ENCODE measurements around the gene IFNGR1. TPM values are rescaled to one million over a fixed set of nuclear protein-coding genes. Genes with fewer than 3 reads are reported as not detected.
A peak's percentile ranks its signal among the peaks of the same experiment; 100 is the strongest.

IFNGR1 gene
- total RNA-seq, 1 donor: 45.3 TPM

DNA sequence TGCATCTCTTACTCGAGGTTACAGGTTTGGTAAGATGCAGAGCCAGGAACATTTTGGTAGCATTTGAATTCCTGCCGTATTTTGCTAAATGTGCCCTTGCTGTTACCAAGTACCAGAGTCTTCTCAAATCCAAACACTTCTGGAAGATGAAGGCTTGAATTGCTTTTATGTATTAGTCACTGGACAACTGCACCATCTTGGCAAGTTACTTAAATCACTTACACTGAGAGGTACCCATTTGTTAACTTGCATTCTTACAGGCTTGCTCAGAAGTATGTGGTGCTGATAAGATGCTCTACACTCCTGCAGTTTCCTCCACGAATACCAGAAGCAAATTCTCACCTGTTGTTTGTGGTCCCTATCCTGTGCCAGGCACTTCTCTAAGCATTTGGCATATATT lies 58.4 kb downstream of the IFNGR1 start:
- no peak overlapping the region for H3K4me3 ChIP-seq (ENCODE audit: low read depth, low read length)
- TF ChIP-seq, protein P1, sequence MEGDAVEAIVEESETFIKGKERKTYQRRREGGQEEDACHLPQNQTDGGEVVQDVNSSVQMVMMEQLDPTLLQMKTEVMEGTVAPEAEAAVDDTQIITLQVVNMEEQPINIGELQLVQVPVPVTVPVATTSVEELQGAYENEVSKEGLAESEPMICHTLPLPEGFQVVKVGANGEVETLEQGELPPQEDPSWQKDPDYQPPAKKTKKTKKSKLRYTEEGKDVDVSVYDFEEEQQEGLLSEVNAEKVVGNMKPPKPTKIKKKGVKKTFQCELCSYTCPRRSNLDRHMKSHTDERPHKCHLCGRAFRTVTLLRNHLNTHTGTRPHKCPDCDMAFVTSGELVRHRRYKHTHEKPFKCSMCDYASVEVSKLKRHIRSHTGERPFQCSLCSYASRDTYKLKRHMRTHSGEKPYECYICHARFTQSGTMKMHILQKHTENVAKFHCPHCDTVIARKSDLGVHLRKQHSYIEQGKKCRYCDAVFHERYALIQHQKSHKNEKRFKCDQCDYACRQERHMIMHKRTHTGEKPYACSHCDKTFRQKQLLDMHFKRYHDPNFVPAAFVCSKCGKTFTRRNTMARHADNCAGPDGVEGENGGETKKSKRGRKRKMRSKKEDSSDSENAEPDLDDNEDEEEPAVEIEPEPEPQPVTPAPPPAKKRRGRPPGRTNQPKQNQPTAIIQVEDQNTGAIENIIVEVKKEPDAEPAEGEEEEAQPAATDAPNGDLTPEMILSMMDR (IDR thresholded peaks at IDR 0.05; ENCODE audit: insufficient read depth, low read length): no peak
- peak; percentile 65 for DNase-seq (ENCODE audit: low read depth)

DNA sequence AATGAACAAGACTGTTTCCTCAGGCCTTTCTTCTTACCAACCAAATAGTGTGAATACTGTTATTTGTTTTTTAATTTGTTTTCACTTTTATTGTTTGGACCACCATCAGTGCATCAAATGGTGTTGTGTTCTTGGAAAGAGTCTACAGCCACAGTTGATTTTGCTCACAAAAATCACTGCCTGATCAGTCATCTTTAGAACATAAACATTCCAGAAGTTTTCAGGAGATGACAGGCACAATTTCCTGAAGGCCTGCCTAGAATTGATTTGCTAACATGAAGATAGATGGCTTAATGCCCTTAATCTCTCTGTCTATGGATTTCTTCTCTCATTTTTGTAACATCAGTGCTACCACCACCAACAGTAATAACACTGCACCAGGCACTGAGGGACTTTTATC lies 59.3 kb downstream of the IFNGR1 start:
- H3K4me3 ChIP-seq (ENCODE audit: low read depth, low read length): no peak overlapping the region
- DNase-seq (ENCODE audit: low read depth): no peak
- TF ChIP-seq, protein P1 (IDR thresholded peaks at IDR 0.05; ENCODE audit: insufficient read depth, low read length): no peak

DNA sequence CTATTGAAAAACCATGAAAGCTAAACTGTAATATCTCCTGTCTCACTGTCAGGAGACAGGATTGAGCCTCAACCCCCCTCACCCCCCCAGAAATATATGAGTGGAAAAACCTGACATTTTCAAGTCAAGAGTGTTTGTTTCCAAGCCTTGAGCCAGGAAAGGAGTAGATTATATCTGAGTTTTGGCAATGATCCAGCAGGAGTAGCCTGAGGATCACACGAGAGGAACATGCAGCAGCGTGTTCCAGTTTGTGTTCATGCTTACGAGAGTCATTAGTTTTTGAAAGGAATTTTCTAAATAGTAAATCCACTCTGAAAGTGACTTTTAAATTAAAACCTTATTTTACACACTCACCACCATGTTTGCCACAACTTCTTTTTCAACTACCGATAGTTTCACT lies 61.6 kb downstream of the IFNGR1 start:
- no peak for DNase-seq (ENCODE audit: low read depth)
- TF ChIP-seq, protein P1 (IDR thresholded peaks at IDR 0.05; ENCODE audit: insufficient read depth, low read length): no peak
- no peak overlapping the region for H3K4me3 ChIP-seq (ENCODE audit: low read depth, low read length)

DNA sequence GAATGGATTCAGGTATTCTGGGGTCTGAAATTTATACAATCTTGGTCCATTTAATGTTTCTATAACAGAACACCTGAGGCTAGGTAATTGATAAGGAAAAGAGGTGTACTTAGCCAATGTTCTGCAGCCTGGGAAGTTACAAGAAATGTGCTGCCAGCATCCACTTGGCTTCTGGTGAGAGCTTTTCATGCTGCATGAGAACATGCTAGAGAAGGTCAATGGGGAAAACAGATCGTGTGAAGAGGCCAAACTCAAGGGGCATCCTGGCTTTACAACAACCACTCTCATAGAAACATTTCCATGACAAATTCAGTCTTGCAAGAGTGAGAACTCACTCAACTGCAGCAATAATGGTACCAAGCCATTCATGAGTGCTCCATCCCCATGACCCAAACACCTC lies 62.5 kb downstream of the IFNGR1 start:
- TF ChIP-seq, protein P1 (IDR thresholded peaks at IDR 0.05; ENCODE audit: insufficient read depth, low read length): no peak
- H3K4me3 ChIP-seq (ENCODE audit: low read depth, low read length): no peak overlapping the region
- DNase-seq (ENCODE audit: low read depth): no peak

DNA sequence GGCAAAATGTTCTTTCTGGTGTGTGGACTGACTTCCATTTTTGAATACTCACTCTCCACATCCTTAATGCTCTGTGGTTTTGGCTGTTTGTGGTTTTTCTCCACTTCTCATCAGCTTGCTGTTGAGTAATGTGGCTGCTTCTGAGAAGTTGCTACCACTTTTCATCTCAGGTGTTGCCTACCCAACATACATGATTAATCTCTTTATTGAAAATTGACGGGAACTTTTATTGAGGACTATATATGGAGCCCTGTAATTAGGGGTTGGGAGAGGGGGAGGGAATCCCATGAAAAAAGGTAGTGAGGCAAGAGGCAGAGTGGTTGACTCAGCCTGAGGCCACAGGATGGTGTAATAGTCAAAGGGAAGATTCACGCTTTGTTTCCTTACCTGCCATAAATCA lies 63.4 kb downstream of the IFNGR1 start:
- TF ChIP-seq, protein P1 (IDR thresholded peaks at IDR 0.05; ENCODE audit: insufficient read depth, low read length): no peak
- DNase-seq (ENCODE audit: low read depth): no peak

DNA sequence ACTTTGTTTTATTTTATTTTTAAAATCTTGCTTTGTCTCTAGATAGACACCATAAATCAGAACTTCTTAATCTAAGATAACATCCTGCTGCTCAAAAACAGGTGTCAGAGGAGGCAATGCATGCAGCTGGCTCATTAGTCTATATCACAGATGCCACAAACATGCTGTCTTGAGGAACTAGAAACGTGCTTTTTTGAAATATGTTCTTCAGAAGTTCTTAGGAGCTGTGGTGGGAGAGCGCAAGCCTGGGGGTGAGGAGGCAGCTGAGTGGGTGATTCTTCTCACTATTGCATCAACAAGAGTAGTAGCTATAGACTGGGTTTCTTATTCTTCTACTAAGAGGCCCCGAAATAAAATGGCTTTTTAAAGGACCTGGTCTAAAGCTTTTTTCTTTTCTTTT lies 69.1 kb downstream of the IFNGR1 start:
- no peak overlapping the region for H3K4me3 ChIP-seq (ENCODE audit: low read depth, low read length)
- TF ChIP-seq, protein P1 (IDR thresholded peaks at IDR 0.05; ENCODE audit: insufficient read depth, low read length): no peak
- no peak for DNase-seq (ENCODE audit: low read depth)

More for the DNA sequence above, 63.4 kb downstream of the IFNGR1 start:
- no peak overlapping the region for H3K4me3 ChIP-seq (ENCODE audit: low read depth, low read length)

DNA sequence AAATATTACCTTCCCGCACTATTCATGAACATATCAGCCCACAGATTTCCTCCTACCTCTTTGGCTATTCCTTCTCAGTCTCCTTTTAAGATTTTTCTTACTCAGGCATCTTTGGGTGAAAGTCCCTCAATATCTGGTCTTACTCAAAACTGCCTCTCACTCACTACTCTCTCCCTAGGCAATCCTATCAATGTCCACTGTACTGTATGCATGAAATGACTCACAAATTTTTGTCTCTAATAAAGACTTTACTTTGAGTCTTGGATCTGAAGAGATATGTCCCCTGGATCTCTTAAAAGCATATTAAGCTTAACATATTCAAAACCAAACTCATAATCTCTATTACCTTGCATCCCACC lies 70.2 kb downstream of the IFNGR1 start:
- TF ChIP-seq, protein P1 (IDR thresholded peaks at IDR 0.05; ENCODE audit: insufficient read depth, low read length): no peak
- no peak for DNase-seq (ENCODE audit: low read depth)
- H3K4me3 ChIP-seq (ENCODE audit: low read depth, low read length): no peak overlapping the region

All from fibroblast of the aortic adventitia (primary cell).